C4-2B (cell line): ENCODE data around the gene GSG1L2.

ENCODE experiments used
- H3K27ac ChIP-seq: fragments of 450-650 bp; 2 replicates; pipeline ENCODE4 v1.5.1; 2017
- CTCF ChIP-seq: fragments of 450-650 bp; conservative IDR thresholded peaks from 2 replicates; pipeline ENCODE4 v1.5.1; 2017; ENCODE audit warnings: mild to moderate bottlenecking
- ZFX ChIP-seq: fragments of 450-650 bp; IDR thresholded peaks from 2 replicates; pipeline ENCODE4 v1.6.1; 2017

Gene GSG1L2

GRCh38 chr17:9825641-9826150 lies 3.8 kb upstream of the GSG1L2 start, which contains the start of gene GLP2R:
Gene GLP2R (plus strand): TSS chr17:9825924. CDS start chr17:9826064, 140 bp downstream.
- TF ChIP-seq ZFX (no peak), CTCF (no peak)
- no peak within 1 kb of the TSS for H3K27ac ChIP-seq

GRCh38 chr17:9824797-9825338 lies 3.0 kb upstream of the GSG1L2 start:
- no peak for TF ChIP-seq ZFX
- no peak for TF ChIP-seq CTCF
- no peak overlapping the region for H3K27ac ChIP-seq

- no peak overlapping the region for H3K27ac ChIP-seq
- TF ChIP-seq ZFX (no peak), CTCF (no peak)
Measured at GRCh38 chr17:9824094-9824493, 2.2 kb upstream of the GSG1L2 start.

- TF ChIP-seq ZFX (no peak), CTCF (no peak)
Measured at GRCh38 chr17:9820448-9820847, 1.4 kb downstream of the GSG1L2 start.

GRCh38 chr17:9818760-9819159 lies 3.1 kb downstream of the GSG1L2 start:
- no peak for TF ChIP-seq ZFX
- no peak for TF ChIP-seq CTCF
- H3K27ac ChIP-seq = no peak overlapping the region

More at GRCh38 chr17:9820448-9820847, 1.4 kb downstream of the GSG1L2 start:
- H3K27ac ChIP-seq = no peak overlapping the region

GRCh38 chr17:9817086-9817485 lies 4.8 kb downstream of the GSG1L2 start:
- no peak overlapping the region for H3K27ac ChIP-seq
- no peak for TF ChIP-seq ZFX
- no peak for TF ChIP-seq CTCF

GRCh38 chr17:9816472-9816871 lies 5.4 kb downstream of the GSG1L2 start:
- TF ChIP-seq CTCF = no peak
- TF ChIP-seq ZFX = no peak
- H3K27ac ChIP-seq = no peak overlapping the region
